ENCODE results near the gene GADD45A.

GADD45A gene

DNA sequence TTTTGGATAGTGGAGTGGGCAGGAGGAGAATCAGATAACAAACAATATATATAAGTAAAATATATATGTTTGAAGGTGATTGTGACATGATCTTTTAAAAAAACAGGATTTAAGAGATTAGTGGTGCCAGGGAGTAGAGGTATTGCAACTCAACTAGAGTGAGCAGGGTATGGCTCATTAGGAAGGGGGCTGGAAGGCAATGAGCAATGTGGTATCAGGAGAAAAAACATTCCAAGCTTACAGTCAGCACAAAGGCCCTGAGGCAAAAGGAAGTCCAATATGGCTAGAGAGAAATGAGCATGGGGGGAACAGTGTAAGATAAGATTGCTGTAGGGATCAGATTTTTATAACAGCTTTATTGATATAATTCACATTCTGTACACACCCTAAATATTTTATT, 5.3 kb upstream of the GADD45A start:
- H3K4me3 ChIP-seq (ENCODE audit: insufficient read depth, low read length, poor library complexity, severe bottlenecking): no peak overlapping the region
- no peak overlapping the region for H3K27ac ChIP-seq (ENCODE audit: low read depth, low read length)
- no peaks in the 10 kb centered on the region for H3K9me2 ChIP-seq (replicated peaks; ENCODE audit: insufficient read depth, low read length)
- H4K20me1 ChIP-seq (ENCODE audit: low read depth, low read length): no peaks in the 10 kb centered on the region
- TF ChIP-seq EZH2phosphoT487 (conservative IDR thresholded peaks at IDR 0.05; ENCODE audit: low read length): no peak
- TF ChIP-seq CTCF (IDR thresholded peaks at IDR 0.05; ENCODE audit: insufficient read depth, low read length, poor library complexity, severe bottlenecking): no peak
- no peaks in the 10 kb centered on the region for H3K9me3 ChIP-seq (ENCODE audit: insufficient read depth, low read length)
- peaks cover 12% of the 10 kb centered on the region; the same call in 1 of the 2 replicates for H3F3A ChIP-seq (ENCODE audit: insufficient read depth)
- H3K9ac ChIP-seq (ENCODE audit: low read length): no peak overlapping the region
- H3K27me3 ChIP-seq (ENCODE audit: low read length): no peaks in the 10 kb centered on the region
- H3K36me3 ChIP-seq (ENCODE audit: low read length): no peaks in the 10 kb centered on the region
- H3K79me2 ChIP-seq (ENCODE audit: insufficient read depth, low read length): no peaks in the 10 kb centered on the region
- no peak overlapping the region for H2AFZ ChIP-seq (ENCODE audit: low read depth, low read length, severe bottlenecking)
- no peak overlapping the region for H3K4me2 ChIP-seq (ENCODE audit: low read depth, low read length, poor library complexity, severe bottlenecking)

DNA sequence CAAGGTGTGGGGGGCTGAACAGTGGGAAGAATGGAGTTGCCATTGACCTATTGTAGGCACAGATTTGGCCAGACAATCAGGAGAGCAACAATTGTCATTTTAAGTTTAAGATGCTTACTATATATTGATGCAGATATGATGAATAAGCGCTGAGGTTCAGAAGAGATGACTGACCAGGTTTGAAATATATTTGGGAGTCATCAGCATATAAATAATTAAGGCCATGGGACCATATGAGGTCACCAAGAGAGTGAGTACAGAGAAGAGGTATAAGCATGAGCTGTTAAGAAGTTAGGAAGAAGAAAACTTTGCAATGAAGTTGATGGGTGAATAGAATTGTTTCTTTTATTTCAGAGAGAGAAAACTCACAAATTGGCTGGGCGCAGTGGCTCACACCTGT, 4.5 kb upstream of the GADD45A start:
- peaks cover 12% of the 10 kb centered on the region; the same call in 1 of the 2 replicates for H3F3A ChIP-seq (ENCODE audit: insufficient read depth)
- no peaks in the 10 kb centered on the region for H3K9me3 ChIP-seq (ENCODE audit: insufficient read depth, low read length)
- H4K20me1 ChIP-seq (ENCODE audit: low read depth, low read length): no peaks in the 10 kb centered on the region
- TF ChIP-seq EZH2phosphoT487 (conservative IDR thresholded peaks at IDR 0.05; ENCODE audit: low read length) (no peak), CTCF (IDR thresholded peaks at IDR 0.05; ENCODE audit: insufficient read depth, low read length, poor library complexity, severe bottlenecking) (no peak)
- H3K4me3 ChIP-seq (ENCODE audit: insufficient read depth, low read length, poor library complexity, severe bottlenecking): no peak overlapping the region
- H3K4me2 ChIP-seq (ENCODE audit: low read depth, low read length, poor library complexity, severe bottlenecking): no peak overlapping the region
- H2AFZ ChIP-seq (ENCODE audit: low read depth, low read length, severe bottlenecking): no peak overlapping the region
- no peak overlapping the region for H3K9ac ChIP-seq (ENCODE audit: low read length)
- no peak overlapping the region for H3K27ac ChIP-seq (ENCODE audit: low read depth, low read length)
- no peaks in the 10 kb centered on the region for H3K27me3 ChIP-seq (ENCODE audit: low read length)
- no peaks in the 10 kb centered on the region for H3K79me2 ChIP-seq (ENCODE audit: insufficient read depth, low read length)
- no peaks in the 10 kb centered on the region for H3K36me3 ChIP-seq (ENCODE audit: low read length)
- no peaks in the 10 kb centered on the region for H3K9me2 ChIP-seq (replicated peaks; ENCODE audit: insufficient read depth, low read length)

DNA sequence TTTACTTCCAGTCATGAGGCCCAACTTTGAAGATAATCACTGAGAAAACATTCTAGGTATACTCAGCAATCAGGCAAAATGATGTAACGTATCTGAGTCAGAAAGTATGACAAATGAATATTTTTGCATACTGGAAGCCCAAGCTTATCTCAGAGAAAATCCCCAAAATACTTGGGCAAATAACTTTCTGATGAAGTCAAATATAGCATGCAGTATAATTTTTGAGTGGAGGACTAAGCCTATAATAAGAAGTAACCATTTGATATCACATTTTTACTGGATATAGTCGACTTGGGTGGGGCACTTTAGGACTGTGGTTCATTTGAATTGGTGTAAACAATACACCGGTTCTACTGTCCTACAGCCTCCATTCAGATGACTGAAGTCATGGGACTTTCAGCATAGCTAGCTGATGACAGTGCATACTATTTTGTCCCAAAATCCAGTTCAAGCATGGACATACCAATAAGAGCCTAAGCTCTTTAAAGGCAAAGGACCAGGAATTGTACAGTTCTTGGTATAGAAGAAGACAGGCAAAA, 2.3 kb upstream of the GADD45A start:
- Histone ChIP-seq H3F3A (ENCODE audit: insufficient read depth) (peaks cover 12% of the 10 kb centered on the region; the same call in 1 of the 2 replicates), H3K9ac (ENCODE audit: low read length) (no peak overlapping the region), H3K4me3 (ENCODE audit: insufficient read depth, low read length, poor library complexity, severe bottlenecking) (no peak overlapping the region), H3K9me2 (replicated peaks; ENCODE audit: insufficient read depth, low read length) (no peaks in the 10 kb centered on the region), H3K9me3 (ENCODE audit: insufficient read depth, low read length) (no peaks in the 10 kb centered on the region), H3K27me3 (ENCODE audit: low read length) (no peaks in the 10 kb centered on the region), H2AFZ (ENCODE audit: low read depth, low read length, severe bottlenecking) (no peak overlapping the region), H3K79me2 (ENCODE audit: insufficient read depth, low read length) (no peaks in the 10 kb centered on the region), H3K4me2 (ENCODE audit: low read depth, low read length, poor library complexity, severe bottlenecking) (no peak overlapping the region), H3K36me3 (ENCODE audit: low read length) (no peaks in the 10 kb centered on the region; the same call in 1 of the 2 replicates), H3K27ac (ENCODE audit: low read depth, low read length) (no peak overlapping the region), H4K20me1 (ENCODE audit: low read depth, low read length) (no peaks in the 10 kb centered on the region)
- no peak for TF ChIP-seq EZH2phosphoT487 (conservative IDR thresholded peaks at IDR 0.05; ENCODE audit: low read length)
- no peak for TF ChIP-seq CTCF (IDR thresholded peaks at IDR 0.05; ENCODE audit: insufficient read depth, low read length, poor library complexity, severe bottlenecking)

Data from SU-DHL-6 (cell line).